ENCODE data around the gene DHX40.

DHX40 gene

GRCh38 chr17:59526451-59526850 is 39.0 kb upstream of the DHX40 start:
- Histone ChIP-seq H3K4me2 (ENCODE audit: low read depth, low read length) (no peak overlapping the region), H3K4me1 (ENCODE audit: low read length) (no peaks in the 10 kb centered on the region), H3K27ac (ENCODE audit: low read length) (no peak overlapping the region), H3K9me2 (replicated peaks; ENCODE audit: insufficient read depth, low read length) (no peaks in the 10 kb centered on the region), H4K20me1 (ENCODE audit: insufficient read depth, low read length) (no peaks in the 10 kb centered on the region), H3K36me3 (replicated peaks; ENCODE audit: insufficient read depth, low read length) (no peaks in the 10 kb centered on the region), H3K79me2 (ENCODE audit: low read length) (no peaks in the 10 kb centered on the region), H3K27me3 (replicated peaks; ENCODE audit: insufficient read depth, low read length) (no peaks in the 10 kb centered on the region), H3K4me3 (ENCODE audit: low read length) (no peak overlapping the region), H3K9ac (ENCODE audit: low read length) (no peak overlapping the region), H3F3A (ENCODE audit: insufficient read depth, low read length) (no peaks in the 10 kb centered on the region), H2AFZ (ENCODE audit: low read length) (no peak overlapping the region), H3K9me3 (replicated peaks; ENCODE audit: insufficient read depth, low read length) (no peaks in the 10 kb centered on the region)
- no peak for DNase-seq
- TF ChIP-seq CTCF (IDR thresholded peaks at IDR 0.05; ENCODE audit: low read length), result no peak
- no peak for TF ChIP-seq EZH2 (optimal IDR thresholded peaks at IDR 0.05; ENCODE audit: low read depth, low read length)
- no peak for TF ChIP-seq EZH2phosphoT487 (IDR thresholded peaks at IDR 0.05; ENCODE audit: low read length)

GRCh38 chr17:59527325-59527917 is 38.0 kb upstream of the DHX40 start:
- Histone ChIP-seq H3K9ac (ENCODE audit: low read length) (no peak overlapping the region), H3K9me2 (replicated peaks; ENCODE audit: insufficient read depth, low read length) (no peaks in the 10 kb centered on the region), H3K36me3 (replicated peaks; ENCODE audit: insufficient read depth, low read length) (no peaks in the 10 kb centered on the region), H3K27me3 (replicated peaks; ENCODE audit: insufficient read depth, low read length) (no peaks in the 10 kb centered on the region), H3F3A (ENCODE audit: insufficient read depth, low read length) (no peaks in the 10 kb centered on the region), H3K4me2 (ENCODE audit: low read depth, low read length) (no peak overlapping the region), H3K4me1 (ENCODE audit: low read length) (no peaks in the 10 kb centered on the region), H4K20me1 (ENCODE audit: insufficient read depth, low read length) (no peaks in the 10 kb centered on the region), H3K27ac (ENCODE audit: low read length) (no peak overlapping the region), H3K4me3 (ENCODE audit: low read length) (no peak overlapping the region), H3K79me2 (ENCODE audit: low read length) (no peaks in the 10 kb centered on the region), H2AFZ (ENCODE audit: low read length) (no peak overlapping the region), H3K9me3 (replicated peaks; ENCODE audit: insufficient read depth, low read length) (no peaks in the 10 kb centered on the region)
- TF ChIP-seq CTCF (IDR thresholded peaks at IDR 0.05; ENCODE audit: low read length) (no peak), EZH2 (optimal IDR thresholded peaks at IDR 0.05; ENCODE audit: low read depth, low read length) (no peak), EZH2phosphoT487 (IDR thresholded peaks at IDR 0.05; ENCODE audit: low read length) (no peak)
- DNase-seq, result no peak

GRCh38 chr17:59527931-59528330 is 37.5 kb upstream of the DHX40 start:
- Histone ChIP-seq H3K9ac (ENCODE audit: low read length) (no peak overlapping the region), H3K9me3 (replicated peaks; ENCODE audit: insufficient read depth, low read length) (no peaks in the 10 kb centered on the region), H3K4me1 (ENCODE audit: low read length) (no peaks in the 10 kb centered on the region), H3K9me2 (replicated peaks; ENCODE audit: insufficient read depth, low read length) (no peaks in the 10 kb centered on the region), H2AFZ (ENCODE audit: low read length) (no peak overlapping the region), H3F3A (ENCODE audit: insufficient read depth, low read length) (no peaks in the 10 kb centered on the region), H3K27ac (ENCODE audit: low read length) (no peak overlapping the region), H3K79me2 (ENCODE audit: low read length) (no peaks in the 10 kb centered on the region), H3K36me3 (replicated peaks; ENCODE audit: insufficient read depth, low read length) (no peaks in the 10 kb centered on the region), H3K4me2 (ENCODE audit: low read depth, low read length) (no peak overlapping the region), H3K27me3 (replicated peaks; ENCODE audit: insufficient read depth, low read length) (no peaks in the 10 kb centered on the region), H4K20me1 (ENCODE audit: insufficient read depth, low read length) (no peaks in the 10 kb centered on the region), H3K4me3 (ENCODE audit: low read length) (no peak overlapping the region)
- TF ChIP-seq EZH2phosphoT487 (IDR thresholded peaks at IDR 0.05; ENCODE audit: low read length) (no peak), EZH2 (optimal IDR thresholded peaks at IDR 0.05; ENCODE audit: low read depth, low read length) (no peak), CTCF (IDR thresholded peaks at IDR 0.05; ENCODE audit: low read length) (no peak)
- no peak for DNase-seq
